ENCODE data around the gene CCNQ.
A peak's percentile ranks its signal among the peaks of the same experiment; 100 is the strongest.

- TF ChIP-seq CTCF (optimal IDR thresholded peaks at IDR 0.05 in 1 of 3, IDR thresholded peaks at IDR 0.05 in 1 of 3, conservative IDR thresholded peaks at IDR 0.05 in 1 of 3; ENCODE audit: extremely low read depth in 1 of 3, insufficient read depth in 2 of 3, low read length in 3 of 3): no peak
- peak; percentile 73 for TF ChIP-seq EZH2 (IDR thresholded peaks at IDR 0.05; ENCODE audit: low read length)
Observed at GRCh38 chrX:153642655-153643430, 43.9 kb upstream of the CCNQ start.
